Measurements from ENCODE around the gene ARHGEF38. TPM values are rescaled to one million over a fixed set of nuclear protein-coding genes. Genes with fewer than 3 reads are reported as not detected.
A peak's percentile ranks its signal among the peaks of the same experiment; 100 is the strongest.

ARHGEF38 gene, protein sequence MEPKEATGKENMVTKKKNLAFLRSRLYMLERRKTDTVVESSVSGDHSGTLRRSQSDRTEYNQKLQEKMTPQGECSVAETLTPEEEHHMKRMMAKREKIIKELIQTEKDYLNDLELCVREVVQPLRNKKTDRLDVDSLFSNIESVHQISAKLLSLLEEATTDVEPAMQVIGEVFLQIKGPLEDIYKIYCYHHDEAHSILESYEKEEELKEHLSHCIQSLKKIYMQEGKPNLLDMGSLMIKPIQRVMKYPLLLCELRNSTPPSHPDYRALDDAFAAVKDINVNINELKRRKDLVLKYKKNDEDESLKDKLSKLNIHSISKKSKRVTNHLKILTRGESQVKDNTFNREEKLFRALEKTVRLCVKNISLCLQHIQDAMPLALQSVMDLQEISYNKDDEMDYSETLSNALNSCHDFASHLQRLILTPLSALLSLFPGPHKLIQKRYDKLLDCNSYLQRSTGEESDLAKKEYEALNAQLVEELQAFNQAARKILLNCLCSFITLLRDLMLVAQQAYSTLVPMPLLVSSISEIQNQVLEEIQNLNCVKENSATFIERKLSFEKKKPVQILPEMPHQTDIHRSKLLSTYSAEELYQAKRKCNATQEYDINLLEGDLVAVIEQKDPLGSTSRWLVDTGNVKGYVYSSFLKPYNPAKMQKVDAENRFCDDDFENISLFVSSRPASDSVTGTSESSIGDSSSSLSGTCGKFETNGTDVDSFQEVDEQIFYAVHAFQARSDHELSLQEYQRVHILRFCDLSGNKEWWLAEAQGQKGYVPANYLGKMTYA
- total RNA-seq (not detected), polyA plus RNA-seq (not detected)
- long read RNA-seq, donor 1, result 0 reads
- long read RNA-seq, donor 2, result 0 reads
- long read RNA-seq, donor 3, result 0 reads

DNA sequence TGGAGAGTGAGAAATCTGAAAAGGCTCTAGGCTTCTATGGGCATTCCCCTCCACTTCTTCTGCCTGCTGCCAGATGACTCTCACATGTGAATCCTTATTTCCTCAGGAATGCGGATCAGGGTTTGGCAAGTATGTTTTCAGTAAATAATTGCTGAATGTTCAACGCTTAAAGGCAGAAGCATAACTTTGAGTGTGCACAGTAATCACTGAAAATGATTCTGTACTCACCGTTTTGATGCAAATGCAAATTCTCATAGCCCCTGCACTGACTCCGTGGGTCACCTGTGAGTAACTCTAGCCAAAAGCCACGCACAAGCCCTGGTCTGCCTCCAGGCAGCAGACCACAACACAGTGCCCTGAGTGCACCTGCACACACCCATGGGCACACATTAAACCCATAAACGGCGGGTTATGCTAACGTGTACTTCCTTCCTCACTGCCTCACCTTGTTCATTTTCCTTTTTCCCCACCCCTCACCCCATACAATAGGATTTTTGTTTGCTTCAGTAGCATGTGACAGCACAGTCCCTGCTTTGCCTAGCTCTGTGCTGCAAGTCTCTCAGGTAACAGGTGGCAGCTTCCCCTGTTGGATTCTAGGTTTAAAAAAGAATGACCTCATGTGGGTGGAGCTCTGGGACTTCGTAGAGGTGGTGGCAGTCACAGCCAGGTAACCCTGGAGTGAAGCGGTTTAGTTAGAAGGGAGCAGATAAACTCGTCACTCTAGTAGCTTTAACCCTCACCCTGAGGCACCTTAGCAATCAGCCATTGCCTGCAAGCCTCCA, at the start of gene ARHGEF38:
ARHGEF38 (plus strand) TSS at position 656 of the 782 bp plus-strand sequence. CDS start 146 bp downstream, outside the sequence.
- H3K27ac ChIP-seq, result no peak within 1 kb of the TSS
- DNase-seq (no peak), ATAC-seq (peak in 1 of 4 donors; percentile 44)
- TF ChIP-seq, protein P1, sequence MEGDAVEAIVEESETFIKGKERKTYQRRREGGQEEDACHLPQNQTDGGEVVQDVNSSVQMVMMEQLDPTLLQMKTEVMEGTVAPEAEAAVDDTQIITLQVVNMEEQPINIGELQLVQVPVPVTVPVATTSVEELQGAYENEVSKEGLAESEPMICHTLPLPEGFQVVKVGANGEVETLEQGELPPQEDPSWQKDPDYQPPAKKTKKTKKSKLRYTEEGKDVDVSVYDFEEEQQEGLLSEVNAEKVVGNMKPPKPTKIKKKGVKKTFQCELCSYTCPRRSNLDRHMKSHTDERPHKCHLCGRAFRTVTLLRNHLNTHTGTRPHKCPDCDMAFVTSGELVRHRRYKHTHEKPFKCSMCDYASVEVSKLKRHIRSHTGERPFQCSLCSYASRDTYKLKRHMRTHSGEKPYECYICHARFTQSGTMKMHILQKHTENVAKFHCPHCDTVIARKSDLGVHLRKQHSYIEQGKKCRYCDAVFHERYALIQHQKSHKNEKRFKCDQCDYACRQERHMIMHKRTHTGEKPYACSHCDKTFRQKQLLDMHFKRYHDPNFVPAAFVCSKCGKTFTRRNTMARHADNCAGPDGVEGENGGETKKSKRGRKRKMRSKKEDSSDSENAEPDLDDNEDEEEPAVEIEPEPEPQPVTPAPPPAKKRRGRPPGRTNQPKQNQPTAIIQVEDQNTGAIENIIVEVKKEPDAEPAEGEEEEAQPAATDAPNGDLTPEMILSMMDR (IDR thresholded peaks at IDR 0.05), result no peak
- no peak for TF ChIP-seq POLR2A (IDR thresholded peaks at IDR 0.05)
- H3K4me1 ChIP-seq, result no peaks in the 10 kb centered on the region
- WGBS, 4 donors, result 42 to 54% (median 52%) methylated on average over 11 of the region's 11 CpGs
- intact Hi-C loops (cut with DNase I), result no loop called here
- H3K9me3 ChIP-seq, result no peaks in the 10 kb centered on the region
- H3K4me3 ChIP-seq, result no peak within 1 kb of the TSS
- H3K36me3 ChIP-seq, result no peaks in the 10 kb centered on the region
- H3K27me3 ChIP-seq, result no peaks in the 10 kb centered on the region

DNA sequence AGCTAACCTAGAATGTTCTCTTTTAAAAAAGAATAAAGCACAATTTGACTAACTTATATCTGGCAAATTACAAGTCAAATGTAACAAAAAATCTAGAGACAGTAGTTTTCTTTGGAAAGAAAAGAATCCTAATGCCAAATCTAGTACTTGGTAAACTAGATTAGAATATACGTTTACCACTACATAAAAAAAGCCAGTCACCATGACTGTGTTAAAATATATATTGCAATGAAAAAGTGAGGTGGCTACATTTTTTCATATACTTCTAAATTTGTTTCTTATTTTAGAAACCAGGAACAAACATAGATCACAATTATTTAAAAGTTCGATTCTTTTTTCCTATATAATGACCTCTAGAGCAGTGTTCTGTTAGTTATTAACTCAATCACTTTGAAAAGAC, 48.9 kb upstream of the ARHGEF38 start:
- ATAC-seq, result no peak

DNA sequence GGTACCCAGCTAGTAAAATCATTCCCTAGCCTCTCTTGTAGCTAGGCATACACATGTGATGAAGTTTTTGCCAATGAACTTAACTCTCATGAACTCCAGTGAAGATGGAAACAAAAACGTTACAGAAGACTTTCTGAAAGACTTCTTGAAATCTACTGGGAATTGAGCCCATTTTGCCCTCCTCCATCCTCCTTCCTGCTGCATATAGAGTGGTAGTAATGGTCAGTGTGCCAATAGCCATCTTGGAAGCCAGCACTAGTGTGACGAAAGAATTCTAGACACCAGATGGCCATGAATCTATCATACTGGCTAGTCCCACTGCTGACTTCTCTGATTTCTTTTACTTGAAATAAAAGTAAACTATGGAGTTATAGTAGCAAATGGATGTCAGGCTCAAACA, 47.7 kb upstream of the ARHGEF38 start:
- H3K36me3 ChIP-seq, result no peaks in the 10 kb centered on the region
- no peak overlapping the region for H3K27ac ChIP-seq
- no peak for ATAC-seq
- TF ChIP-seq, protein P1 (IDR thresholded peaks at IDR 0.05), result no peak
- no peak for TF ChIP-seq POLR2A (IDR thresholded peaks at IDR 0.05)
- DNase-seq, result no peak
- H3K27me3 ChIP-seq, result no peaks in the 10 kb centered on the region
- no peaks in the 10 kb centered on the region for H3K4me1 ChIP-seq
- no peak overlapping the region for H3K4me3 ChIP-seq
- no peaks in the 10 kb centered on the region for H3K9me3 ChIP-seq
- WGBS, 4 donors, result 42 to 60% (median 47%) methylated on average over 2 of the region's 2 CpGs
- intact Hi-C loops (cut with DNase I), result no loop called here

More for the DNA sequence above, 48.9 kb upstream of the ARHGEF38 start:
- WGBS, 4 donors, result 75 to 85% (median 79%) methylated on average over 2 of the region's 2 CpGs
- Histone ChIP-seq H3K27me3 (no peaks in the 10 kb centered on the region), H3K27ac (no peak overlapping the region), H3K9me3 (no peaks in the 10 kb centered on the region), H3K4me3 (no peak overlapping the region), H3K36me3 (no peaks in the 10 kb centered on the region), H3K4me1 (no peaks in the 10 kb centered on the region)
- TF ChIP-seq, protein P1 (IDR thresholded peaks at IDR 0.05), result no peak
- no peak for DNase-seq
- intact Hi-C loops (cut with DNase I), result no loop called here

Data from heart left ventricle (tissue), 16 donors.